NCI-H524 treated with DMSO at 0.1 percent for 48 hours (cell line): ENCODE results near the gene NECTIN1.
"Not testable (repeated sequence)": the region's sequence is repeated elsewhere in the genome, so short reads cannot be mapped to it uniquely, and the experiment has no call there.

Experiments
- DNase-seq: peaks from one replicate; lab custom pipeline; 2025; lab: John Stamatoyannopoulos, UW

Gene NECTIN1

DNA sequence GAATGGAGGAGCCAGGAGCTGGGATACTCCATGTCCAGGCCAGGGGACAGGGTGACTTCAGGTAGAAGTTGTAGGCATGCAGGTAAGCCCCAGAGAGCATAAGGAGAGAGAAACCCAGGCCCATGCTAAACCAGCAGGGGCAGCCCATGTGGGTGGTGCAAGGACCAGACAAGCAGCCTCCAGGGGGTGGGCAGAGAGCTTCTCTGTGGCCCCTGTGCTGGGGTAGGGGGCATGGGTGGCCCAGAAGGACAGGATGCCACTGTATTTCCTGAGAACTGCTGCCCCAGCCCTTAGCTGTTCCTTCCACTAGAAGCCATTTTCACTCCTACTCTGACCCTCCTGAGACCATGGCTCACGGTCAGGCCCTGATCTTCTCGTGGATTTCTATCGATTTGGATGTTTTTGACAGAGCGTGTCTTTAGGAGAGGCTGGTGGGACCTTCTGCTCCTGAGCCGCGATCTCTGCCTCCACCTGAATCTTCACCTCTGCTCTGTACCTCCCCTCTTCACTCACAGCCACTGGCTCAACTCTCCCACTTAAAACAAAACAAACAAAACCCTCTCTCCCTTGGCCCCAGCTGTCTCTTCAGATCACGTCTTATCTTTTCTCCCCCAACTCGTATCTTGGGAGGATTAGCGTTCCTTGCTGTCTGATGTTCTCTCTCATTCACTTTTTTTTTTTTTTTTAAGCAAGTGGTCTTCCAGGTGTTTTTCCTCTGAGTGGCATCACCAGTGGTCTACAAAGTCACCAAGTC is 112.2 kb downstream of the NECTIN1 start:
- DNase-seq: no peak

DNA sequence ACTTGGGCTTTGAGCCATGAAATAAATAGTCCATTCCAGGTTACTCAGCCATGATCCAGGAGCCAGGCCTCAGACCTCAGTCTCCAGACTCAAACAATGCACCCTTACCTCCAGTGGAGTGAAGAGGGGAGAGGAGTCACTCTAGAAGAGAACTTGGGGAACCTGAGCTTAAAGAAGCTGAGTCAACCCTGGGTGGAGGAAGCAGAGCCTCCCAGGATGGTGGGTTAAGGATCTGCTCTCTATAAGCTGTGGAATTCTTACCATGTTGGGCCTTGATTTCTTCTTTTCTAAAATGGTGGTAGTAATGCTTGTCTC is 113.2 kb downstream of the NECTIN1 start:
- DNase-seq: no peak

DNA sequence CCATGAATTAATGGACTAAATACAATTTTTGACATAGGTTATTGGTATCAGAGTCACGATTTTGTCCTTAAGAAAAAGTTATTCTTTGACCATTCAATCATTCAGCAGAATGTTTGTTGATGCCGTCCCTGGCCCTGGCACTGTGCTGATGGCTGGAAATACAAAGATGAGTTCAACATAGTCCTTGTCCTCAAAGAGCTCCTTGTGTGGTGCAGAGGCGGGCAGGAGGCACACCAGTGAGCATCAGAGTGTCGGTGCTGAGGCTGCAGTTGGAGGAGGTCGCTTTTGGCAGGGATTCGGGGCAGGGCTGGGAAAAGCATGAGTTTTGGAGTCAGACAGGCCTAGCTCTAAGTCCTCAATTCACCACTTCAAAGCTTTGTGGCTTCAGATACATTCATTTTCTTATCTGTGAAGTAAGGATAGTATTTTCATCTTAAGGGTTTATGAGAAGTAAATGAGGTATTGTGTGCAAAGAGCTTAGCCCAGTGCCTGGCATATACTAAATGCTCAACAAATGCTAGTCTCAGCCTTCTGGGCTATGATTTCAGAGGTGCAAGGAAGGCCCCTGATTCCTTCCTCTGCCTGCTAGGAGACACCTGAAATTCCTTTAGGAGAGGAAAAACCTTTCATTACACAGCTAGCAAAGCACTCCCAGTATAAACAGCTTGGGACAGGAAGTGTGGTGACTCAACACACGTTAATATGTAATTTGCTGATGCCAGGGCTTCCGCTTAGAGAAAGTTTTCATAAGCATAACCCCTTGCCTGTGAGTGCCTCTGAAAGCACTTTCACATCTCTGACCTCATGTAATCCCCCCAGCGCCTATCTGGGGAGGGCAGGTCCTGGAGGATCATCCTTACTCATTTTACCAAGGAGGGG is 113.8 kb downstream of the NECTIN1 start:
- DNase-seq: no peak

DNA sequence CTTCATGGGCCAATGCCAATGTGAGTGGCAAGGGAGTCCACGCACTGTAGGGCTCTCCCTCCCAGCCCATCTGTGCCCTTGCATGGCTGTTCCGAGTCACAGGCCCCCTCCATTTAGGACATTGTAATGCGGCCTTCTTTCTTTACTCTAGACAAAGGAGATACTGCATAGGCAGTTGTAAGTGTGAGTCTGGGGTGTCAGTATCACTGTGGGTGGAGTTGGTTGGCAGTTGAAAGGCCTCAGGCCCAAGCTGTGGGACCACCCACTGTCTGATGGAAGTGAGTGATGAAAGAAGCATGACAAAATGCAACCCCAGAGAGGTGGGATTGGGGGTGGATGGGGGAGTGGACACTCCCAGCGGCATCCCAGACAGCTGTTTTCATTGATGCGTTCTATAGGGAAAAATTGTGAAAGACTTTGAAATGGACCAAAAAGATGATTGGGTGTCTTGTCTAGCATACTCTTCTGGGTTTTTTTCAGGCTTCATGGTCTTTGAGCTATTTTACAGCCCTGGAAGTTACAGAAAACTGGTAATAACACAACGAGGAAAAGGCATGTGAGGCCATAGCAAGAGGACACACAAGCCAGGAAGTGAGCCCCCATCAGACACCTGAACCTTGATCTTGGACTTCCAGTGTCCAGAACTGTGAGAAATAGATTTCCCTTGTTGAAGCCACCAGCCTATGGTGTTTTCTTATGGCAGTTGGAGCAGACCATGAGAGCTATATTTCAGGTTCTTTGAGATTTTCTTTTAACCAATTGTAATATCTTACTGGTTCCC is 114.6 kb downstream of the NECTIN1 start:
- no peak for DNase-seq

DNA sequence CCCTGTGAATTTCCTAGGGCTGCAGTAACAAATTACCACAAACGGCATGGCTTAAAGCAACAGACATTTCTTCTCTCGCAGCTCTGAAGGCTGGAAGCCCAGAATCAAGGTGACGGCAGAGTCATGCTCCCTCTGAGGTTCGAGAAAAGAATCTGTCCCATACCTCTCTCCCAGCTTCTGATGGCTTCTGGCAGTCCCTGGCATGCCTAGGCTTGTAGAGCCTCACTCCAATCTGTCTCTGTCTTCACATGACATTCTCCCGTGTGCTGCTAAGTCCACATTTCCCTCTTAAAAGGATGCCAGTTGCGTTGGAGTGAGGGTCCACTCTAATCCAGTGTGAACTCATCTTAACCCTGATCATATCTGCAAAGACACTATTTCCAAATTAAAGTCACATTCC is 116.2 kb downstream of the NECTIN1 start:
- no peak for DNase-seq

DNA sequence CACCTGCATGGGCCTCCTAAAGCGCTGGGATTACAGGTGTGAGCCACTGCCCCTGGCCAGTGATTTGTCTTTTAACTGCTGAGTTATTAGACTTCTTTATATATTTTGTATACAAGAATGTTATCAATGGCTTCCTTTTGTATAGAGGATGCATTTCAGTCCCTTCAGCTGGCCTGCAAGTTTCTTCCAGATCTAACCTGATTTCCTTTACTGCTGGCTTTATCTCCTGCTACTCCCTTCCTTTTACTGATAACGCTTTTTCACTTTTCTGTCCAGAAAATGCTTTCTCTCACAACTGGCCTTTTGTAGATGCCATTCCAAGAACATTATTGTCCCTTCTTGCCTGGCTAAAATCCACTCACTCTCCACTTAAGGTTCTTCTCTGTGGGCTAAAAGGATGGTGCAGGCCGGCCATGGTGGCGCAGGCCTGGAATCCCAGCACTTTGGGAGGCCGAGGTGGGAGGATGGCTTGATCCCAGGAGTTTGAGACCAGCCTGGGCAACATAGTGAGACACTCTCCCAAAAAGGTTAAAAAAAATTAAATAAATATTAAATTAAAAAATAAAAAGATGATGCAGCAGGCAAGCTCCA is 118.1 kb downstream of the NECTIN1 start:
- DNase-seq: no peak

DNA sequence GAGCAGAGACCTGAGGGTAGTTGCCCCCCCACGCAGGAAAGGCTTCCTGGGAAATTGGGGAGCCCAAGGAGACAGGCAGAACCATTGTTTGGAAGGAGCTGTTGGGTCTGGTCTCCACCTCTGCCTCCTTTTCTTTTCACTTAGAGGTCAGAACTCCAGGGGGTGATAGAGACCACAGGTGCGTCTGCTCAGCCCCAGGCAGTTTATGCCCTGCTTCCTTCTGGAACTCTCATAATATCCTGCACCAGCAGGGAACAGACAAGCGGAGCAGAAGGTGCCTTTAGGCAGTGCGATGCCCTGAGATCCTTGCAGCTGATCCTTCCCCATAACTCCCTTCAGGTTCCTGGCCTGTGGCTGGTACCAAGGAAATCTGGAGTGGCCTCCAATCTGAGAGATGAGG is 120.2 kb downstream of the NECTIN1 start:
- no peak for DNase-seq

DNA sequence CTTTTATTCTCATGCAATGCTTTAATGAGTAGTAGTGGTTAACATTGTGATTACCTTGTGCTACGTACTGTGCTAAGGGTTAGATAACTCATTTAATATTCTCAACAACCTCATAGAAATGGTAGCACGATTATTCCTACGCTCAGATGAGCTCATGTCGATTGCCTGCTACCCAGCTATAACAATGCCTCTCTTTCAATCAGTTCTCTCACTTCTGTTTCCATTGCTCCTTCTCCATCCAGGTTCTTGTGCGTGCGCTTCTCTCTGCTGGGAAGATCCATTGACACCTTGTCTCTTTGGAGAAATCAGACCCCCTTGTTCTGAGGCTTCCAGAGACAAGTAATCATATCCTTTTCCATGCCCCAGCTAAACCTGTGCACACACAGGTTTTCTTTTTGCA is 120.8 kb downstream of the NECTIN1 start:
- DNase-seq: no peak

DNA sequence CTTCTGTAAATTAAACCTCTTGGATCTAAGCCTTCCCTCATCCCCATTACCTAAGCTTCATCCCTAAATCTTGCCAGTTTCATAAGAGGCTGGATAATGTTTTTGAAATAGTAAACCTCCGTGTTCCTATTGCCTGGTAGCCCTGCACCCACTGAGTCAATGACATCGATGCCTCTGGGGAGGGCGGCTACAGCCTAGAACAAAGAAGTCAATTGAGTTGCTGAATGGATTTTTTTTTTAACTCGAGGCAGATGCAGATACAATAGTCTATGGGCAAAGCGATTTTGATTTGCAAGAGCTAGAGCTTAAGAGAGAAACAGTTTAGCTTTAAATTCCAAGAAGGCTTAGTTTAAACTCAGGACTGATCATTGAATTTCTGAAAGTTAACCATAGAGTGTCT is 121.3 kb downstream of the NECTIN1 start:
- no peak for DNase-seq

DNA sequence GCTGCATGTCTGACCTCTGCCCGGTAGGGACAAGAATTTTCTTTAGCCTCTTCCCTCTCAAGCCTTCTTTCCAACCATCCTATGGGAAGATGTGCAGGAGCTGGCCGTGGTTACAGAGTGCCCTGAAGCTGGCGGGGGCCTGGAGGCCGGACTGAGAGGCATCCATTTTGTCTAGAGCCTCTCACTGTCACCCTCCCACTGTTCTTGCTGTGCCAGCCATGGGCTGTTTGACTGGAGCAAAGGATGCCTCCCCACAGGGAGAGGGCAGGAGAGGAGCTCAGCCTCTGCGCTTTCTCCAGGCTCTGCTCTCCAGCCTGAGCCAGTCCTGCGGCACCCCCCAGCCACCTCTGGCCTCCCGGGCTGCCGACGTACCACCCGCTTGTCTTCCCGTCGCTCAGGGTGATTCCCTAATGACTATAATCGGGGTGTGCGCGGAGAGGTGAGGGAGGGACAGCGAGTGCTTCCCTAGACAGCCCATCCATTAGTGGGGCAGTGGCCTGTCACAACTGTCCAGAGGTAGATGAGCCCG is 123.8 kb downstream of the NECTIN1 start:
- DNase-seq: no peak

DNA sequence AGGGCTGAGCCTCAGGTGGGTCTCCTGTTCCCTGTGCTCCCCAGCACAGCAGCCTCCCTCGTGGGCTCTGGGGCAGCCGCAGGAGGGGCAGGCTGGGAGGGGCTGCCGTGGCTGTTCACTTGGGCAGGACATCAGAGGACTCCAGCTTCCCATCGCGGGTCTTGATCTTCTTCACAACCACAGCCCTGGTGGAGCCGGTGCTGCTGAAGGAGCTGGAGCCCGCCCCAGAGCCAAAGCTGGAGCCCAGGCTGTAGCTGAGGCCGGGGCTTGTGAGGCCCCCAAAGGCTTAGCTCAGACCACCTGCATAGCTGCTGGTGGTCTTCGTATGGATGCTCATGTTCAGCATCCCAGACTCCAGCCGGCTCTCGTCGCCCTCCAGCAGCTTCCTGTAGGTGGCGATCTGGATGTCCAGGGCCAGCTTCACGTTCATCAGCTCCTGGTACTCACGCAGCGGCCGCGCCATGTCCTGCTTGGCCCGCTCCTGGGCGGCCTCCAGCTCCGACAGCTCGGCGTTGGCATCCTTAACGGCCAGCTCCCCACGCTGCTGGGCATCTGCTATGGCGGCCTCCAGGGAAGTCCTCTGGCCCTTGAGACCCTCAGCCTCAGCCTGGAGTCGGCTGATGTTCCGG is 126.1 kb downstream of the NECTIN1 start:
- DNase-seq: no peak

DNA sequence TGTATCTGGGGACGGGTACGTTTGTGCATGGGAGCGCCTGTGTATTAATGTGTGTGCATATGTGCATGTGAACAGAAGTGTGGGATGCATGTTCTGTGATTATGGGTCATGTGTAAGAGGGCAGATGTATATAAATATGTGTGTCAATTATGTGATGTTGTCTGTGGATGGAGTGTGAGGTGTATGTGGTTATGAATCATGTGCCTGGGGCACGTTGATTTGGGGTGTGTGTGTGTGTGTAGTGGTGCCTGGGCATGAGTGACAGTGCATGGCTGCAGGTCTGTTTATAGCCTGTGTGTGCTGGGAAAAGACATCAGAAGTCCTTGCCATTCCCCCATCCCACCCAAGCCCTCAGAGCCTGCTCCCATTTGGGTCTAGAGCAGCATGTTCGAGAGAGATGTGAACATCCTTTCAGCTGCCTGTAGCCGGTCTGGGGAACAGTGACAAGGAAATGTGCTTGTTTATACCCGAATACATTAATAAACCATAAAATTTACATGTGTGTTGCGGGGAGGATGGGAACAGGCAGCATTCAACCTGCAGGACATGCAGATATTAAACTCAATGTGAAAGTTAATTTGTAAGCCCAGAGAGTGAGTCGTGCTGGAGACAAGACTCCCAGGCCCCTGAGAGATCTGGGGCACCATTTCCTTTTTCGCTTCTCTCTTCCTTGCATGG is 129.0 kb downstream of the NECTIN1 start:
- no peak for DNase-seq

DNA sequence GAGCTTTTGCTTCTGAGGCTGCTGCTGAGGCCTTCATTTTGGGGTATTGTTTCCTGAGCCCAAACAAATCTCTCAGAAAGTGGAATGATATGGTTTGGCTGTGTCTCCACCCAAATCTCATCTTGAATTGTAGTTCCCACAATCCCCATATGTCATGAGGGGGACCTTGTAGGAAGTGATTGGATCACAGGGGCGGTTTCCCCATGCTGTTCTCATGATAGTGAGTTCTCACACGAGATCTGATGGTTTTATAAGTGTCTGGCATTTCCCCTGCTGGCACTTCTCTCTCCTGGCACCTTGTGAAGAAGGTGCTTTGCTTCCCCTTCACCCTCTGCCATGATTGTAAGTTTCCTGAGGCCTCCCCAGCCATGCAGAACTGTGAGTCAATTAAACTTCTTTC is 133.1 kb downstream of the NECTIN1 start:
- not testable (repeated sequence) for DNase-seq

DNA sequence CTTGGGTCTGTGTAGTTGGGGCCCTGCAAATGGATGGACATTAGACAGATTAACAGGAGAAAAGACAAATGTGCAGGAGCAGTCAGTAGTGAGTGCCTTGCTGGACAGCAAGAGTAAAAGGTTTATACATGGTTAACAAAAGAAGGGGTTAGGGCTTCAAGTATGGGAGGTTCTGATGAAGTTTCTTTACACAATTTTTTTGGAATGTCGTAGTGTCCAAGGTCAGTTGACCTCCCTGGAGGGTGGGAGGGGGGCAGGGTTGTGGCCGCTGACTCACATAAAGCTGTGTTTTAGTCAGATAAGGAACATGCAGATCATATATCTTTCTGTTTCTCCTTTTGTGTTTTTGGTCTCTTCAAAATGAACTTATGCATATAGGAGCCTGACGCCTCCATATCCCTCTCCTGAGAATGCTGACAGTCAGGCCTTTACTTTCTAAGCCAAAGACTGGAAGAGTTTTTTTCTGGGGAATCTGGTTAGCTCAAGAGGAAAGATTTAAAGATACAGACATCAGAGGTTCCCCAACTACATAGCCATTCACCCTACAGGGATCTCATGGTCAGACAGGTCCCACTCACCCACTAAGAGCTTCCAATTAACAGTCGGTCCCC is 134.3 kb downstream of the NECTIN1 start:
- DNase-seq: no peak

DNA sequence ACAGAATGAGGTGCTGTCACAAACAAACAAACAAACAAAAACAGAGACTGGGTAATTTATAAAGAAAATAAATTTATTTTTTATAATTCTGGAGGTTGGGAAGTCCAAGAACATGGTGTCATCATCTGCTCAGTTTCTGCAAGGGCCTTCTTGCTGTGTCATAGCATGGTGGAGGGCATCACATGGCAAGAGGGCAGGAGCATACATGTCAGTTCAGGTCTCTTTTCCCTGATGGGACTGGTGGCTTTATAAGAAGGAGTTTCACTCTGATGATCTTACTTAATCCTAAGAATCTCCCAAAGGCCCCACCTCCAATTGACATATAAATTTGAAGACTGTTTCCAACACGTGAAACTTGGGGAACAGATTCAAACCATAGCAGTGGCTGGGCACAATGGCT is 135.7 kb downstream of the NECTIN1 start:
- DNase-seq: no peak

DNA sequence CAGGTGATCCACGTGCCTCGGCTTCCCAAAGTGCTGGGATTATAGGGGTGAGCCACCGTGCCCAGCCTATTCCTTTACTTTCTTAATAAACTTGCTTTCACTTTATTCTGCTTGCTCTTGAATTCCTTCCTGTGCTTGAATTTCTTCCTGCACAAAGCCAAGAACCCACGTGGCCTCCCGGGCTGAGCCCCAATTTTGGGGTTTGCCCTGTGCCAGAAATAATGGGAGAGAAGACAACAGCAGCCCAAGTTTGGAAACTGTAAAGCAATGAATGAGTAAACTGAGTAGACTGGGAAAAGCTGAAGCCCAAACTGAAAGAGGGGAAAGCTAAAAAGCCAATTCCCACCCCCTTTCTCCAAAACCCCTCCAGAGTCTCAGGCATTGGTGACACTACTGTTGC is 136.4 kb downstream of the NECTIN1 start:
- DNase-seq: no peak

DNA sequence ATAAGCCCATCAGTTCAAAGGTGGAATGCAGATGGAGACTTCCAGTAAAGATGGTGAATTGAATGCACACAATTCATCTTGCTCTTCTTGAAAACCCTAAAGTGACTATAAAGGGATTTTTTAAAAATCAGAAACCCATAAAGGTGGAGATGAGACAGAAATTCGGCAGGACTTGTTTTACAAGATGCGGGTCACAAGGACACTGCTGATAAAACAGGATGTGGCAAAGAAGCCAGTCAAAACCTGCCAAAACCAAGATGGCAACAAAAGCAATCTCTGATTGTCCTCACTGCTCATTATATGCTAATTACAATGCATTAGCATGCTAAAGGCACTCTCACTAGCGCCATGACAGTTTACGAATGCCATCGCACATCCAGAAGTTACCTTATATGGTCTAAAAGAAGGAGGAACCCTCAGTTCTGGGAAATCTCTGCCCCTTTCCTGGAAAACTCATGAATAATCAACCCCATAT is 137.1 kb downstream of the NECTIN1 start:
- no peak for DNase-seq

DNA sequence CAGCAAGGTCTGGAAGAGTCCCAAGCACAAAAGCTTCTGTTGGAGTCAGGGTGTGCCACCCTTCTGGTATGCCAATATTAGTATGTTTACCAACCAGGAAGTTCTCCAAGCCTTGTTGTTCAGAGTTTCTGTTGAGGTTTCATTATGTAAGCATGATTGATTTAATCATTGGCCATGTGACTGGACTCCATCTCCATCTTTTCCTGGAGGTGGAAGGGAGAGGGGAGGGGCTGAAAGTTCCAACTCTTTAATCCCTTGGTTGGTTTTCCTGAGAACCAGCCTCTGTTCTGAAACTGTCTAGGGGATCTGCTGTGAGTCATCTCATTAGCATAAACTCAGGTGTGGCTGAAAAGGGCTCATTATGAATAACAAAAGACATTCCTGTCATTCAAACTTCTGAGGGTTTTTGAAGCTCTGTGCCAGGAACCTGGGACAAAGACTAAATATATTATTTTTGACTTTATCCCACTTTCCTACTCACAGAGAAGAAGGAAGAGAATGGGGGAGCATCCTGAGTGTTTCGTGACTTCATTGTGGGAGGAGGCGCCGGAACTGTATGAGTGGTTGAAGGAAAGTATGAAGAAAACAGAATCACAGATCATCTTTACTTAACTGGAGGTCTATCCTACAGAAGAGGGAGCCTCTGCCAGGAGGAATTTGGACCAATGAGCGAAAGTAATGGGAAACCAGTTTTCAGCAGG is 138.2 kb downstream of the NECTIN1 start:
- DNase-seq: no peak

DNA sequence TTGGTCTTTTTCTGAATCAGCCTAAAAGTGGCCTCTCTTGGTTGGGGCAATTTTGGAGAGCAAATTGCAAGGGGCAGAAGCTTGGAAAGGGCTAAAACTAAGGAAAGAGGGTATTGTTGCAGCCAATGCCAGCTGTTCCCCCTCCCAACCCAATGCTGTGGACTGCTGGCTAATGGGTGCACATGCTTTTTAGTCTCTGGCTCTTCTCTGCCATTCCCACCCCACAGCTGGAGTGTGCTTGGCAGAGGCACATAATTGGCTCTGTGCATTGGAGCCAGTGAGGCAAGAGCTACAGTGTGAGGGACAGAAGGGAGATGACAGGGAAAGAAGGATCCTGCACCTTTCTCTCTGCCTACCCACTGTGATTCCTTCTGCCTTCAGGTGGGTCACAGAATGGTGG is 140.0 kb downstream of the NECTIN1 start:
- DNase-seq: no peak
